Astrocyte (in vitro differentiated cells and primary cell): ENCODE measurements around the gene PRDX5.

Source experiments
- EZH2 ChIP-seq: IDR thresholded peaks from 2 replicates; pipeline ENCODE4 v1.6.1; 2012; ENCODE audit warnings: mild to moderate bottlenecking, low read length, inconsistent platforms; ENCODE audit not compliant: insufficient read depth
- TF ChIP-seq, protein P1 (sequence below): IDR thresholded peaks from 2 replicates; pipeline ENCODE4 v1.5.1; 2011; ENCODE audit warnings: low read depth, mild to moderate bottlenecking, inconsistent platforms, low read length, moderate library complexity; ENCODE audit not compliant: insufficient read depth

DNA sequence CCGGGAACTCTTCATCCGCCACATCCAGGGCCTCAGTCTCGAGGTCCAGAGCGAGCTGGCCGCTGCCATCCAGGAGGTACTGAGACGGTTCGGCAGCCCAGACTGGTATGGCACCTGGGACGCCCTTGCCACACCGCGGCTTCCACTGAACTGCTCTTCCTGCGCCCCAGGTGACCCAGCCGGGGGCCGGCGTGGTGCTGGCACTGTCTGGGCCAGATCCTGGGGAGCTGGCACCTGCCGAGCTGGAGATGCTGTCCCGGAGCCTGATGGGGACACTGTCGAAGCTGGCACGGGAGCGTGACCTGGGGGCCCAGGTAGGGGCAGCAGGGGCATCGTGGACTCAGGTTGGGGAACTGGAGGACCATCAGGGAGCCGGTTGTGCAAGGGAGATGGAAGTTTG is 23.5 kb downstream of the PRDX5 start:
- TF ChIP-seq, protein P1, sequence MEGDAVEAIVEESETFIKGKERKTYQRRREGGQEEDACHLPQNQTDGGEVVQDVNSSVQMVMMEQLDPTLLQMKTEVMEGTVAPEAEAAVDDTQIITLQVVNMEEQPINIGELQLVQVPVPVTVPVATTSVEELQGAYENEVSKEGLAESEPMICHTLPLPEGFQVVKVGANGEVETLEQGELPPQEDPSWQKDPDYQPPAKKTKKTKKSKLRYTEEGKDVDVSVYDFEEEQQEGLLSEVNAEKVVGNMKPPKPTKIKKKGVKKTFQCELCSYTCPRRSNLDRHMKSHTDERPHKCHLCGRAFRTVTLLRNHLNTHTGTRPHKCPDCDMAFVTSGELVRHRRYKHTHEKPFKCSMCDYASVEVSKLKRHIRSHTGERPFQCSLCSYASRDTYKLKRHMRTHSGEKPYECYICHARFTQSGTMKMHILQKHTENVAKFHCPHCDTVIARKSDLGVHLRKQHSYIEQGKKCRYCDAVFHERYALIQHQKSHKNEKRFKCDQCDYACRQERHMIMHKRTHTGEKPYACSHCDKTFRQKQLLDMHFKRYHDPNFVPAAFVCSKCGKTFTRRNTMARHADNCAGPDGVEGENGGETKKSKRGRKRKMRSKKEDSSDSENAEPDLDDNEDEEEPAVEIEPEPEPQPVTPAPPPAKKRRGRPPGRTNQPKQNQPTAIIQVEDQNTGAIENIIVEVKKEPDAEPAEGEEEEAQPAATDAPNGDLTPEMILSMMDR, result no peak
- no peak for TF ChIP-seq EZH2
